OCI-M2 (cell line): ENCODE results near the gene PFN1.

Source experiments
- DNase-seq: peaks from one replicate; lab custom pipeline; 2025; ENCODE audit not compliant: unreplicated experiment; lab: John Stamatoyannopoulos, UW

The PFN1 gene

DNA sequence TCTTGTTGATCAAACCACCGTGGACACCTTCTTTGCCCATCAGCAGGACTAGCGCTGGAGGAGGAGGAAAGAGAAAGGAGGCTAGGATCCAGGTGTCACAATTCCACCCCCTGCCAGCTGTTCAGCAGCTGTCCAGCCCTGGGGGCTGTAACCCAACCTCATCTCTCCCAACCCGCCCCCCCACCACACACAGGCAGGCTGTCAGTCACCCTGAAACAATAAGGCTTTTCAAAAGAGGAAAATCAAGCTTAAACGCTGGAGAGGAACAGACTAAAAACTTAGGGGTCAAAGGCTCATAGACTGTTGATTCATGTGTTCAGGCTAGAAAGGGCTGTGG, 2.4 kb downstream of the PFN1 start:
- DNase-seq = no peak

DNA sequence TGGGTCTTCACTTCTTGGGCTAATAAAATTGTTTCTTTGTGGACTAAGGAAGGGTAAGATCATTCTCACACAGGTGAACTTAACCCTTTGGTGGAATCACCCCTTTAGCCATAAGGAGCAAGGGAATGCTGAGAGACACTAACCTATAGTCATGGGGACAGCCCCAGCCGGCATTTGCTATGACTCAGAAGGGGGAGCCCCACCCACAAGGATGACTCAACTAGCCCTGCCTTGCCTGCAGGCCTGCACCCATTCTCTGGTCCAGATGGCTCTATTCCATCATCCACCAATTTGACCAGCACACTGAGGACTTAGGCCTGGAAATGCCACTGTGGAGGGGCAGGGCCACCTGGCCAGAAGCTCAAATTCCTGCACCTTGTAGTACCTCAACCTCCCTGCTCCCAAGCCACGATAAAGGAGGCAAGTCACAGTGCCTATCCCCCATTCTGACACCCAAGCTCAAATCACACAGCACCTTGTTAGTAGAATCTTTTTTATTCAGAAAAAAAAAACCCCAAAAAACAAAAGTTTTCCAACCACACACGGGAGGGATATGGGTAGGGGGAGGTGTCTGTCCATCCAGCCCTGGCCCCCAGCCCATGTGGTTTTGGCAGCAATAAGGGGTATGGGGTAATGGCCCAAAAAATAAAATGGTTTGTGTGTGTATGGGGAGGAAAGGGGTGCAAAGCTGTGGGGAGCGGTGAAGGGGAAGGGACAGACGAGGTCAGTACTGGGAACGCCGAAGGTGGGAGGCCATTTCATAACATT, 3.0 kb downstream of the PFN1 start:
- DNase-seq = no peak

DNA sequence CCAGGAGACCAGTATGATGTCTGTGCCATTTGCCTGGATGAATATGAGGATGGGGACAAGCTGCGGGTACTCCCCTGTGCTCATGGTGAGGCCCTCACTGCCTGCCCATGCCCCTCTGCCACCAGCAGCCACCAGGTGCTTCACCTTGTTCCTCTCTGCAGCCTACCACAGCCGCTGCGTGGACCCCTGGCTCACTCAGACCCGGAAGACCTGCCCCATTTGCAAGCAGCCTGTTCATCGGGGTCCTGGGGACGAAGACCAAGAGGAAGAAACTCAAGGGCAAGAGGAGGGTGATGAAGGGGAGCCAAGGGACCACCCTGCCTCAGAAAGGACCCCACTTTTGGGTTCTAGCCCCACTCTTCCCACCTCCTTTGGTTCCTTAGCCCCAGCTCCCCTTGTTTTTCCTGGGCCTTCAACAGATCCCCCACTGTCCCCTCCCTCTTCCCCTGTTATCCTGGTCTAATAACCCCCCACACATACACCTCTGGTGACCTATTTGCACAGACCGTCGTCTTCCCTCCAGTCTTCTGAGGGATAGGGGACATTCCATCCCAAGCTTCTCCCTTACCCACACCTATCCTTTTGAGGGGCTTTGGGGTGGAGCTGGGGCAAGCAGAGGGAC, 3.7 kb downstream of the PFN1 start:
- DNase-seq = no peak

DNA sequence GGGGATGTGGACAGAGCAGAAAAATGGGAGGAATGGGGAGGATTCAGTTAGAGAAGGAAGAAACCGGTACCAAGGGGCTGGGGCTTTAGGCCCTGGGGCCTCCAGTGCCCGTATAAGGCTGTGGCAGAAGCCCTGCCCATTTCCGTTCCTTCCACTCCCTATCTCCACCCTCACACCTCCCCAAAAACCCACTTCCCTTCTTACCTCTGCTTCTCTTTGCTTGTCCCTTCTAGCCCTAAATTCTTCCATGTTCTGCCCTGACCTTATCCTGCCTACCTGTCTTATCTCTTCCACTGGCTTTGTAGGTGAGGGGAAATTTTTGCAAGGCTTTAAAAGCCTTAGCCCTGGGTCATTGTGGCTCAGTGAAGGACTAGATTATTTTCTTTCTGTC, 4.2 kb downstream of the PFN1 start:
- no peak for DNase-seq

DNA sequence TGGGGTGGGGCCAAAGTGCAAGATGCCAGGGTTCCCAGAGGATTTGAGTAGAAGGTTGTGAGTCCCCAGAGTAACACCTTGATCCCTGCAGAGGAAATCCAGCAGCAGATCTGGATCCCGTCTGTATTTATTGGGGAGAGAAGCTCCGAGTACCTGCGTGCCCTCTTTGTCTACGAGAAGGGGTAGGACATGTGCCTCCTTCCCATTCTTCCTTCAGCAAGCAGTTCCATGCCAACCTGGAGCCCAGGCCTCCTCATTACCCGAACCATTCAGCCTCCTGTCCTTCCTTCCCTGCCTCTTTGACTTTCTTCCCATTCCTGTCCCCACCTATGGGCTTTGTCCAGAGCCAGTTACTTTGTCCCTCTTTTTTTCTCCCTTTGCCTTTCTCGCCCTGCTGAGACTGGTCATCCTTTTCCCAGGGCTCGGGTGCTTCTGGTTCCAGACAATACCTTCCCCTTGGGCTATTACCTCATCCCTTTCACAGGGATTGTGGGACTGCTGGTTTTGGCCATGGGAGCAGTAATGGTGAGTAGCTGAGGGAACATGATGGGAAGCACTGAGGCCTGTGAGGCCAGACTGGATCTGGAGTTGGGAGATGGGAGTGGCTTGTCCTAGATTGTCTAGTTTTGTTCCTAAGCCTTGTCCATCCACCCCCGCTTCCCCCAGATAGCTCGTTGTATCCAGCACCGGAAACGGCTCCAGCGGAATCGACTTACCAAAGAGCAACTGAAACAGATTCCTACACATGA, 5.4 kb downstream of the PFN1 start:
- DNase-seq = no peak

GRCh38 chr17:4941319-4941610, 7.1 kb downstream of the PFN1 start:
- no peak for DNase-seq

- DNase-seq = no peak
These were observed 7.6 kb downstream of the PFN1 start for GRCh38 chr17:4940555-4941318.

- peak; percentile 71 for DNase-seq
These were observed 8.4 kb downstream of the PFN1 start, which contains the start of the genes RNF167 and SLC25A11 for GRCh38 chr17:4939796-4940554. TSS of gene RNF167 (plus strand) at chr17:4940268. CDS start at chr17:4940910, 642 bp downstream. TSS of gene SLC25A11 (minus strand) at chr17:4940046. CDS start at chr17:4939910, 136 bp downstream.

GRCh38 chr17:4939546-4939795, 8.9 kb downstream of the PFN1 start:
- no peak for DNase-seq

- no peak for DNase-seq
These were observed 9.4 kb downstream of the PFN1 start for GRCh38 chr17:4938688-4939545.

GRCh38 chr17:4938069-4938491, 10.2 kb downstream of the PFN1 start:
- no peak for DNase-seq

GRCh38 chr17:4937553-4937952, 10.8 kb downstream of the PFN1 start:
- DNase-seq = no peak

- no peak for DNase-seq
These were observed 11.9 kb downstream of the PFN1 start for GRCh38 chr17:4936436-4936835.

GRCh38 chr17:4935650-4936049, 12.7 kb downstream of the PFN1 start:
- no peak for DNase-seq

DNA sequence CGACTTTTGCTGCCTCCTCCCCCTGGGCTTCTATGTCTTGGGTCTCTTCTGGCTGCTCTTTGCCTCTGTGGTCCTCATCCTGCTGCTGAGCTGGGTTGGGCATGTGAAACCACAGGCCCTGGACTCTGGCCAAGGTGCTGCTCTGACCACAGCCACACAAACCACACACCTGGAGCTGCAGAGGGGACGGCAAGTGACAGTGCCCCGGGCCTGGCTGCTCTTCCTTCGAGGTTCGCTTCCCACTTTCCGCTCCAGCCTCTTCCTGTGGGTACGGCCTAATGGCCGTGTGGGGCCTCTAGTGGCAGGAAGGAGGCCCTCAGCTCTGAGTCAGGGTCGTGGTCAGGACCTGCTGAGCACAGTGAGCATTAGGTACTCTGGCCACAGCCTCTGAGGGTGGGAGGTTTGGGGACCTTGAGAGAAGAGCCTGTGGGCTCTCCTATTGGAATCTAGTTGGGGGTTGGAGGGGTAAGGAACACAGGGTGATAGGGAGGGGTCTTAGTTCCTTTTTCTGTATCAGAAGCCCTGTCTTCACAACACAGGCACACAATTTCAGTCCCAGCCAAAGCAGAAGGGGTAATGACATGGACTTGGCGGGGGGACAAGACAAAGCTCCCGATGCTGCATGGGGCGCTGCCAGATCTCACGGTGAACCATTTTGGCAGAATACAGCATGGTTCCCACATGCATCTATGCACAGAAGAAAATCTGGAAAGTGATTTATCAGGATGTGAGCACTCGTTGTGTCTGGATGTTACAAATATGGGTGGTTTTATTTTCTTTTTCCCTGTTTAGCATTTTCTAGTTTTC, 14.0 kb downstream of the PFN1 start:
- DNase-seq = no peak

DNA sequence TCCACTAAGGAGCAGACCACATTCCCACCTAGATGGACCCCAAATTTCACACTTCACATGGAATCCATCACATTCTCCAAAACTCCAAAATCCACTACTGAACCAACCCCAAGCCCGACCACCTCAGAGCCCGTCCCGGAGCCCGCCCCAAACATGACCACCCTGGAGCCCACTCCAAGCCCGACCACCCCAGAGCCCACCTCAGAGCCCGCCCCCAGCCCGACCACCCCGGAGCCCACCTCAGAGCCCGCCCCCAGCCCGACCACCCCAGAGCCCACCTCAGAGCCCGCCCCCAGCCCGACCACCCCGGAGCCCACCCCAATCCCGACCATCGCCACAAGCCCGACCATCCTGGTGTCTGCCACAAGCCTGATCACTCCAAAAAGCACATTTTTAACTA, 14.7 kb downstream of the PFN1 start:
- no peak for DNase-seq

DNA sequence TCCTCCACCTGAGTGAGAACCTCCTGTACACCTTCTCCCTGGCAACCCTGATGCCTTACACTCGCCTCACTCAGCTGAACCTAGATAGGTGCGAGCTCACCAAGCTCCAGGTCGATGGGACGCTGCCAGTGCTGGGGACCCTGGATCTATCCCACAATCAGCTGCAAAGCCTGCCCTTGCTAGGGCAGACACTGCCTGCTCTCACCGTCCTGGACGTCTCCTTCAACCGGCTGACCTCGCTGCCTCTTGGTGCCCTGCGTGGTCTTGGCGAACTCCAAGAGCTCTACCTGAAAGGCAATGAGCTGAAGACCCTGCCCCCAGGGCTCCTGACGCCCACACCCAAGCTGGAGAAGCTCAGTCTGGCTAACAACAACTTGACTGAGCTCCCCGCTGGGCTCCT, 15.6 kb downstream of the PFN1 start:
- DNase-seq = no peak

GRCh38 chr17:4931963-4932362, 16.4 kb downstream of the PFN1 start, which contains the start of gene GP1BA:
TSS of gene GP1BA (plus strand) at chr17:4932277. CDS start at chr17:4932605, 328 bp downstream.
- no peak for DNase-seq

GRCh38 chr17:4928881-4929280, 19.4 kb downstream of the PFN1 start:
- DNase-seq = no peak
